K562 (cell line): ENCODE data around the gene MAP7D1. TPM values are rescaled to one million over a fixed set of nuclear protein-coding genes. Genes with fewer than 3 reads are reported as not detected.

Experiments
- CLOCK ChIP-seq: fragments of 250-450 bp; sonication (Bioruptor Pico); IDR thresholded peaks from 2 replicates; pipeline ENCODE4 v1.4.0; 2020; ENCODE audit warnings: mild to moderate bottlenecking, moderate library complexity, borderline replicate concordance
- EP400 ChIP-seq: fragments of 450-650 bp; IDR thresholded peaks from 2 replicates; pipeline ENCODE4 v1.6.1; 2017; ENCODE audit warnings: antibody characterized with exemption, mild to moderate bottlenecking, moderate library complexity
- HMGXB4 ChIP-seq: sonication (generic); formaldehyde crosslinking; IDR thresholded peaks from 2 replicates; pipeline ENCODE4 v1.8.1; 2023; ENCODE audit warnings: mild to moderate bottlenecking, missing genetic modification reagents
- SP2 ChIP-seq: IDR thresholded peaks from 2 replicates; pipeline ENCODE4 v1.6.1; 2011; ENCODE audit warnings: mild to moderate bottlenecking, low read depth, low read length, moderate library complexity; ENCODE audit not compliant: poor library complexity, severe bottlenecking; ENCODE audit errors: extremely low read depth
- VEZF1 ChIP-seq: fragments of 200-800 bp; sonication (Bioruptor generic); IDR thresholded peaks from 2 replicates; pipeline ENCODE4 v1.6.1; 2017; ENCODE audit warnings: missing genetic modification characterization, missing compliant biosample characterization
- ZNF584 ChIP-seq: fragments of 200-800 bp; sonication (Bioruptor generic); IDR thresholded peaks from 2 replicates; pipeline ENCODE4 v1.6.1; 2016; ENCODE audit warnings: low read depth, mild to moderate bottlenecking, missing genetic modification characterization, missing compliant biosample characterization
- polyA plus RNA-seq, 8 experiments: library from polyadenylated mRNA; depleted of rRNA in 4 of 8; stranded (reverse) in 5 of 8; unstranded in 3 of 8; fragments of >200 nt; fragmentation: Nextera tagmentation in 2 of 8; fragmentation: Illumina TruSeq in 1 of 8; extraction: Ambion mirVana in 2 of 8; extraction: Trizol in 1 of 8; gene quantifications; 2 replicates each; pipeline versions ENCODE4 v1.2.1 to v1.2.3, GENCODE V29; 2011 to 2014; ENCODE audit warnings: inconsistent platforms in 1 of 8, missing spikeins in 1 of 8
- total RNA-seq, 7 experiments: library from RNA; depleted of rRNA in 6 of 7; stranded (reverse); fragments of >200 nt in 6 of 7; fragmentation: Illumina TruSeq in 2 of 7; extraction: Trizol in 2 of 7; gene quantifications; 2 replicates each; pipeline versions ENCODE4 v1.2.1 to v1.2.3, GENCODE V29; 2011 to 2021; ENCODE audit warnings: low replicate concordance in 1 of 7

Gene MAP7D1
- total and polyA plus RNA-seq, 9 of the 15 experiments (the other 6 are each of a cell fraction or from before 2014, with no cell fraction given), result 3.6 to 108 (median 34.5) TPM

- peak; percentile 6 for TF ChIP-seq SP2
- no peak for TF ChIP-seq CLOCK
- no peak for TF ChIP-seq HMGXB4 (CRISPR knock-in tag)
- TF ChIP-seq VEZF1 (CRISPR knock-in tag), result peak; percentile 18; the same call in 1 of the 2 replicates
- TF ChIP-seq EP400, result 0 out of 2 replicates have a peak, but pooled peaks have one; percentile 5
- 0 out of 2 replicates have a peak, but pooled peaks have one; percentile 77 for TF ChIP-seq ZNF584 (CRISPR knock-in tag)
Observed at GRCh38 chr1:36135330-36135667, 20.7 kb upstream of the MAP7D1 start (continued).
